HFF-Myc (cell line): Measurements from ENCODE around the gene SUPT6H.
"Not testable (repeated sequence)": the region's sequence is repeated elsewhere in the genome, so short reads cannot be mapped to it uniquely, and the experiment has no call there.

ENCODE experiments used
- DNase-seq: peaks from one replicate; pipeline ENCODE4 v3.0.0-alpha.2; 2011; ENCODE audit warnings: low read depth; ENCODE audit errors: extremely low read depth
- H3K4me3 ChIP-seq: replicated peaks from 2 replicates; pipeline ENCODE4 v1.5.1; 2011; ENCODE audit warnings: low read depth, mild to moderate bottlenecking, control low read depth, low read length
- CTCF ChIP-seq: IDR thresholded peaks from 2 replicates; pipeline ENCODE4 v1.5.1; 2012; ENCODE audit warnings: mild to moderate bottlenecking, low read depth, low read length, control low read depth; ENCODE audit errors: missing control alignments

Gene SUPT6H

GRCh38 chr17:28729950-28730330 is 67.9 kb downstream of the SUPT6H start:
- DNase-seq = no peak
- no peak for TF ChIP-seq CTCF
- no peak overlapping the region for H3K4me3 ChIP-seq

DNA sequence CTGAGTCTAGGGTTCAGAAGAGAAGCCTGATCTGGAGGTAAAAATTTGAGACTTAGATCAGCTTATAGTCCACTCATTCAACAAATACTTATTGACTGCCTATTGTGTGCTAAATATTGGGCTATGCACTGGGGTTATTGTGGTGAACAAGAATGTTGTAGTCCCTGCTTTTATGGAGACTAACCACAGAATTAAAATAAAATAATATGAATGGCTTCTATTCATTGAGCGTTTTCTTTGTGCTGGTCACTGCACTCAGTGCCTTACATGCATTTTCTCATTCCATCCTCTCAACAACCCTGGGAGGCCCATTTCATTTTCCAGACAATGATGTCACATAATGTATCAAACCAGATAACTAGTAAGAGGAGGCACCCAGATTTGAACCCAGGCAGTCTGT is 71.3 kb downstream of the SUPT6H start:
- H3K4me3 ChIP-seq = no peak overlapping the region
- TF ChIP-seq CTCF = no peak
- DNase-seq = no peak

DNA sequence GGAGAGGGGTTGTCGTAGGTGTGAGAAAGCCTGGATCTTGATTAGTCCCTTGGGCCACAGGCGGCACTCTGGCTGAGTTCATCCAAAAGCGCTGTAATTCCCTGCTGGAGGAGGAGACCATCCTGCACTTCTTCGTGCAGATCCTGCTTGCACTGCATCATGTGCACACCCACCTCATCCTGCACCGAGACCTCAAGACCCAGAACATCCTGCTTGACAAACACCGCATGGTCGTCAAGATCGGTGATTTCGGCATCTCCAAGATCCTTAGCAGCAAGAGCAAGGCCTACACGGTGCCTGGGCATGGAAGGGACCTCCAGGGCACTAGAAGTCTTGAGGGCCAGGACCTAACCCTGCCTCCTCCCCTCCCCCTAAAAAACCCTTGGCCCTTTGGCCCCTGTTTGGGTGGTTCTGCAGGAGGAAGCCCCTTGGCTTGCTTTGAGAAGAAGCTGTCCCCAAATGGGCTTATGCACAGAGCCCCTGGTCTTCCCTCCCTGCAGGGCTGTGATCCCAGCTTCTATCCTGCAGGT is 72.8 kb downstream of the SUPT6H start:
- no peak for DNase-seq
- TF ChIP-seq CTCF = no peak
- H3K4me3 ChIP-seq = no peak overlapping the region

DNA sequence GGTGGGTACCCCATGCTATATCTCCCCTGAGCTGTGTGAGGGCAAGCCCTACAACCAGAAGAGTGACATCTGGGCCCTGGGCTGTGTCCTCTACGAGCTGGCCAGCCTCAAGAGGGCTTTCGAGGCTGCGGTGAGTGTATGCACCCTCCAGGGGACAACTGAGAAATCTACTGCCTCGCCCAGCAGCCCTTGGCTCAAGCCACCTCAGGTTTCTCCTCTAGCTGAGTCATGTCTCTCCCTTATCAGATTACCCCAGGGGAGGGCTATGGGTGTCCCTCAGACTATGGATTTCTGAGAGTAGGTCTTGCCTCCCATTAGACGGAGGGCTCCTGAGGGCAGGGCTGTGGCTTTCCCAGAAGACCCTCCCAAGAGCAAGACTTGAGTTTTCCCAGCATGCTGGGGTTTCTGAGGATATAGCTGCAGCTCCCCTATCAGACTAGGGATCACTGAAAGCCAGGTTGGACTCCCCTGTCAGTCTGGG is 73.3 kb downstream of the SUPT6H start:
- TF ChIP-seq CTCF = no peak
- DNase-seq = no peak
- no peak overlapping the region for H3K4me3 ChIP-seq

- DNase-seq = not testable (repeated sequence)
Observed at GRCh38 chr17:28735913-28736769, 74.1 kb downstream of the SUPT6H start.

GRCh38 chr17:28737316-28737715 is 75.3 kb downstream of the SUPT6H start:
- no peak for TF ChIP-seq CTCF
- DNase-seq = no peak

More at GRCh38 chr17:28735913-28736769, 74.1 kb downstream of the SUPT6H start:
- H3K4me3 ChIP-seq = not testable (repeated sequence)

GRCh38 chr17:28737770-28738679 is 76.0 kb downstream of the SUPT6H start:
- no peak for TF ChIP-seq CTCF
- no peak for DNase-seq
- H3K4me3 ChIP-seq = no peak overlapping the region

More at GRCh38 chr17:28737316-28737715, 75.3 kb downstream of the SUPT6H start:
- no peak overlapping the region for H3K4me3 ChIP-seq
